ENCODE measurements around the gene MPRIP.

Gene MPRIP

GRCh38 chr17:17026163-17026562 lies 16.1 kb upstream of the MPRIP start:
- no peaks in the 10 kb centered on the region for H3K4me1 ChIP-seq (ENCODE audit: control insufficient read depth in 1 of 2, insufficient read depth in 1 of 2, low read depth in 1 of 2, low read length in 1 of 2)

GRCh38 chr17:17027442-17028058 lies 14.7 kb upstream of the MPRIP start:
- no peak overlapping the region for H3K4me3 ChIP-seq (ENCODE audit: low read depth in 1 of 2, low read length in 1 of 2)
- peaks cover 12% of the 10 kb centered on the region for H3K27me3 ChIP-seq
- H3K4me1 ChIP-seq (ENCODE audit: control insufficient read depth in 1 of 2, insufficient read depth in 1 of 2, low read depth in 1 of 2, low read length in 1 of 2) = no peaks in the 10 kb centered on the region
- H3K9me3 ChIP-seq = no peaks in the 10 kb centered on the region
- TF ChIP-seq CTCF (IDR thresholded peaks at IDR 0.05) = no peak
- no peaks in the 10 kb centered on the region for H3K36me3 ChIP-seq
- H3K27ac ChIP-seq = no peak overlapping the region

More at GRCh38 chr17:17026163-17026562, 16.1 kb upstream of the MPRIP start:
- Histone ChIP-seq H3K4me3 (ENCODE audit: low read depth in 1 of 2, low read length in 1 of 2) (no peak overlapping the region), H3K36me3 (no peaks in the 10 kb centered on the region), H3K27ac (no peak overlapping the region), H3K9me3 (no peaks in the 10 kb centered on the region), H3K27me3 (peaks cover 12% of the 10 kb centered on the region)
- TF ChIP-seq CTCF (IDR thresholded peaks at IDR 0.05) = no peak

- Histone ChIP-seq H3K9me3 (no peaks in the 10 kb centered on the region), H3K4me1 (ENCODE audit: control insufficient read depth in 1 of 2, insufficient read depth in 1 of 2, low read depth in 1 of 2, low read length in 1 of 2) (no peaks in the 10 kb centered on the region), H3K27ac (no peak overlapping the region), H3K4me3 (ENCODE audit: low read depth in 1 of 2, low read length in 1 of 2) (no peak overlapping the region), H3K27me3 (peaks cover 12% of the 10 kb centered on the region), H3K36me3 (no peaks in the 10 kb centered on the region)
- TF ChIP-seq CTCF (IDR thresholded peaks at IDR 0.05) = no peak
Observed at GRCh38 chr17:17028059-17028877, 14.0 kb upstream of the MPRIP start.

GRCh38 chr17:17028878-17029535 lies 13.2 kb upstream of the MPRIP start:
- no peak for TF ChIP-seq CTCF (IDR thresholded peaks at IDR 0.05)
- H3K36me3 ChIP-seq = no peaks in the 10 kb centered on the region
- H3K4me3 ChIP-seq (ENCODE audit: low read depth in 1 of 2, low read length in 1 of 2) = no peak overlapping the region
- no peaks in the 10 kb centered on the region for H3K9me3 ChIP-seq
- no peaks in the 10 kb centered on the region for H3K4me1 ChIP-seq (ENCODE audit: control insufficient read depth in 1 of 2, insufficient read depth in 1 of 2, low read depth in 1 of 2, low read length in 1 of 2)
- peaks cover 12% of the 10 kb centered on the region for H3K27me3 ChIP-seq
- no peak overlapping the region for H3K27ac ChIP-seq

GRCh38 chr17:17029938-17030337 lies 12.3 kb upstream of the MPRIP start:
- no peaks in the 10 kb centered on the region for H3K36me3 ChIP-seq
- H3K27me3 ChIP-seq = peaks cover 12% of the 10 kb centered on the region
- no peaks in the 10 kb centered on the region for H3K9me3 ChIP-seq
- no peak for TF ChIP-seq CTCF (IDR thresholded peaks at IDR 0.05)
- no peak overlapping the region for H3K4me3 ChIP-seq (ENCODE audit: low read depth in 1 of 2, low read length in 1 of 2)
- H3K4me1 ChIP-seq (ENCODE audit: control insufficient read depth in 1 of 2, insufficient read depth in 1 of 2, low read depth in 1 of 2, low read length in 1 of 2) = no peaks in the 10 kb centered on the region
- no peak overlapping the region for H3K27ac ChIP-seq

Measured in neutrophil (primary cell).